ENCODE results near the gene PNMT. TPM values are rescaled to one million over a fixed set of nuclear protein-coding genes. Genes with fewer than 3 reads are reported as not detected.

PNMT gene
- total RNA-seq (ENCODE audit: low replicate concordance), result not detected in 2 replicates

GRCh38 chr17:39667945-39668924 lies at the start of gene PNMT:
Gene PNMT, plus strand, starts transcription at chr17:39668453. Its CDS starts 23 bp downstream, at chr17:39668476.
- peak; percentile 68 for TF ChIP-seq CTCF (IDR thresholded peaks at IDR 0.05; ENCODE audit: insufficient read depth, low read length)
- peak; percentile 42 for DNase-seq (ENCODE audit: low read depth)
- H3K4me3 ChIP-seq (ENCODE audit: low read depth, low read length), result peak within 1 kb of the TSS; percentile 25

GRCh38 chr17:39618956-39619785 lies 49.1 kb upstream of the PNMT start:
- TF ChIP-seq CTCF (IDR thresholded peaks at IDR 0.05; ENCODE audit: insufficient read depth, low read length), result no peak
- H3K4me3 ChIP-seq (ENCODE audit: low read depth, low read length), result no peak overlapping the region
- DNase-seq (ENCODE audit: low read depth), result no peak

- no peak overlapping the region for H3K4me3 ChIP-seq (ENCODE audit: low read depth, low read length)
- no peak for DNase-seq (ENCODE audit: low read depth)
- no peak for TF ChIP-seq CTCF (IDR thresholded peaks at IDR 0.05; ENCODE audit: insufficient read depth, low read length)
Observed at GRCh38 chr17:39619786-39620101, 48.5 kb upstream of the PNMT start.

GRCh38 chr17:39621523-39622379 lies 46.5 kb upstream of the PNMT start:
- TF ChIP-seq CTCF (IDR thresholded peaks at IDR 0.05; ENCODE audit: insufficient read depth, low read length), result peak; percentile 100
- H3K4me3 ChIP-seq (ENCODE audit: low read depth, low read length), result no peak overlapping the region
- DNase-seq (ENCODE audit: low read depth), result peak; percentile 79

GRCh38 chr17:39622380-39623006 lies 45.8 kb upstream of the PNMT start:
- TF ChIP-seq CTCF (IDR thresholded peaks at IDR 0.05; ENCODE audit: insufficient read depth, low read length), result no peak
- no peak overlapping the region for H3K4me3 ChIP-seq (ENCODE audit: low read depth, low read length)
- no peak for DNase-seq (ENCODE audit: low read depth)
